HL-60 (cell line): ENCODE measurements around the gene RBMX2.
"Not testable (repeated sequence)": the region's sequence is repeated elsewhere in the genome, so short reads cannot be mapped to it uniquely, and the experiment has no call there.

Experiments used
- DNase-seq, 2 experiments: peaks; one replicate each; pipeline ENCODE4 v3.0.0-alpha.2; 2010 to 2020; ENCODE audit warnings: low read depth in 1 of 2, low spot score in 1 of 2
- H3K27ac ChIP-seq: fragments of 250-450 bp; sonication (Bioruptor Pico); replicated peaks from 2 replicates; pipeline ENCODE4 v1.5.1; 2020; ENCODE audit warnings: mild to moderate bottlenecking, moderate library complexity
- H3K27me3 ChIP-seq: fragments of 250-450 bp; sonication (Bioruptor Pico); 2 replicates; pipeline ENCODE4 v1.5.1; 2021; ENCODE audit warnings: mild to moderate bottlenecking, moderate library complexity; ENCODE audit not compliant: insufficient read depth, poor library complexity, severe bottlenecking
- H3K4me3 ChIP-seq: replicated peaks from 2 replicates; pipeline ENCODE4 v1.5.1; 2011; ENCODE audit warnings: mild to moderate bottlenecking, control low read depth, low read length; ENCODE audit not compliant: insufficient read depth
- CTCF ChIP-seq: IDR thresholded peaks from one replicate; pipeline ENCODE4 v1.5.1; 2011; ENCODE audit warnings: low read length, control low read depth, inconsistent platforms; ENCODE audit not compliant: insufficient read depth
- GABPA ChIP-seq: IDR thresholded peaks from 2 replicates; pipeline ENCODE4 v1.6.1; 2012; ENCODE audit warnings: low read depth
- POLR2AphosphoS5 ChIP-seq: IDR thresholded peaks from 2 replicates; pipeline ENCODE4 v1.6.1; 2012; ENCODE audit warnings: low read depth
- REST ChIP-seq: IDR thresholded peaks from 2 replicates; pipeline ENCODE4 v1.6.1; 2012; ENCODE audit warnings: low read depth; ENCODE audit not compliant: insufficient replicate concordance
- SPI1 ChIP-seq: IDR thresholded peaks from 2 replicates; pipeline ENCODE4 v1.6.1; 2012; ENCODE audit warnings: low read depth, mild to moderate bottlenecking, borderline replicate concordance

Gene RBMX2

GRCh38 chrX:130435937-130436336, 34.1 kb downstream of the RBMX2 start:
- no peak for DNase-seq
- H3K4me3 ChIP-seq, result no peak overlapping the region
- no peaks in the 10 kb centered on the region for H3K27me3 ChIP-seq
- no peak overlapping the region for H3K27ac ChIP-seq
- TF ChIP-seq CTCF, result no peak
- TF ChIP-seq GABPA, result no peak
- TF ChIP-seq REST, result no peak
- TF ChIP-seq POLR2AphosphoS5, result no peak
- no peak for TF ChIP-seq SPI1

- H3K27ac ChIP-seq, DNase-seq, H3K27me3 ChIP-seq: not testable (repeated sequence)
Observed at GRCh38 chrX:130437996-130438395, 36.2 kb downstream of the RBMX2 start.

GRCh38 chrX:130443875-130444274, 42.1 kb downstream of the RBMX2 start:
- no peak for DNase-seq
- no peak overlapping the region for H3K4me3 ChIP-seq
- H3K27me3 ChIP-seq, result no peaks in the 10 kb centered on the region
- H3K27ac ChIP-seq, result no peak overlapping the region
- TF ChIP-seq SPI1 (no peak), REST (no peak), GABPA (no peak), CTCF (no peak), POLR2AphosphoS5 (no peak)

More at GRCh38 chrX:130437996-130438395, 36.2 kb downstream of the RBMX2 start:
- H3K4me3 ChIP-seq, result not testable (repeated sequence)

GRCh38 chrX:130444641-130445336, 43.0 kb downstream of the RBMX2 start:
- H3K4me3 ChIP-seq, result no peak overlapping the region
- no peak overlapping the region for H3K27ac ChIP-seq
- TF ChIP-seq REST (no peak), POLR2AphosphoS5 (no peak), SPI1 (no peak)
- no peaks in the 10 kb centered on the region for H3K27me3 ChIP-seq
- DNase-seq, result no peak
